Measurements from ENCODE around the gene VPS37C. TPM values are rescaled to one million over a fixed set of nuclear protein-coding genes. Genes with fewer than 3 reads are reported as not detected.
"Not testable (repeated sequence)": the region's sequence is repeated elsewhere in the genome, so short reads cannot be mapped to it uniquely, and the experiment has no call there.

VPS37C gene
- total RNA-seq, 4 donors from 2014 or later: 28.9 to 56.9 (median 40.3) TPM

- no peaks in the 10 kb centered on the region for H3K36me3 ChIP-seq
- H3K27ac ChIP-seq: no peak overlapping the region
- H3K4me3 ChIP-seq: no peak overlapping the region
- H3K27me3 ChIP-seq: no peaks in the 10 kb centered on the region
- H3K4me1 ChIP-seq: no peaks in the 10 kb centered on the region
- no peak for DNase-seq
- TF ChIP-seq CTCF (IDR thresholded peaks at IDR 0.05): no peak
- no peak for TF ChIP-seq POLR2A (IDR thresholded peaks at IDR 0.05)
- no peaks in the 10 kb centered on the region for H3K9me3 ChIP-seq
Measured at GRCh38 chr11:61171907-61172306, 10.7 kb upstream of the VPS37C start.

GRCh38 chr11:61170566-61170965, 9.3 kb upstream of the VPS37C start:
- no peaks in the 10 kb centered on the region for H3K4me1 ChIP-seq
- no peaks in the 10 kb centered on the region for H3K27me3 ChIP-seq
- DNase-seq: no peak
- TF ChIP-seq POLR2A (IDR thresholded peaks at IDR 0.05) (no peak), CTCF (IDR thresholded peaks at IDR 0.05) (no peak)
- H3K9me3 ChIP-seq: no peaks in the 10 kb centered on the region
- no peaks in the 10 kb centered on the region for H3K36me3 ChIP-seq
- H3K4me3 ChIP-seq: no peak overlapping the region
- no peak overlapping the region for H3K27ac ChIP-seq

- TF ChIP-seq POLR2A (IDR thresholded peaks at IDR 0.05) (no peak), CTCF (IDR thresholded peaks at IDR 0.05) (no peak)
- Histone ChIP-seq H3K4me1 (no peaks in the 10 kb centered on the region), H3K27me3 (no peaks in the 10 kb centered on the region), H3K9me3 (no peaks in the 10 kb centered on the region), H3K27ac (no peak overlapping the region), H3K36me3 (no peaks in the 10 kb centered on the region), H3K4me3 (no peak overlapping the region)
- no peak for DNase-seq
Measured at GRCh38 chr11:61168800-61169199, 7.6 kb upstream of the VPS37C start.

- no peaks in the 10 kb centered on the region for H3K4me1 ChIP-seq
- peak in 1 of 3 donors; percentile 11 for DNase-seq
- no peak overlapping the region for H3K27ac ChIP-seq
- TF ChIP-seq CTCF (IDR thresholded peaks at IDR 0.05) (no peak), POLR2A (IDR thresholded peaks at IDR 0.05) (no peak)
- H3K4me3 ChIP-seq: no peak overlapping the region
- no peaks in the 10 kb centered on the region for H3K27me3 ChIP-seq
- no peaks in the 10 kb centered on the region for H3K36me3 ChIP-seq
- no peaks in the 10 kb centered on the region for H3K9me3 ChIP-seq
Measured at GRCh38 chr11:61168042-61168688, 6.9 kb upstream of the VPS37C start.

GRCh38 chr11:61166331-61166730, 5.1 kb upstream of the VPS37C start:
- not testable (repeated sequence) for H3K4me3 ChIP-seq, H3K4me1 ChIP-seq, H3K27ac ChIP-seq, H3K36me3 ChIP-seq, H3K9me3 ChIP-seq, H3K27me3 ChIP-seq
- DNase-seq: peak in 1 of 3 donors; percentile 21

- H3K27me3 ChIP-seq, DNase-seq, H3K27ac ChIP-seq, H3K4me1 ChIP-seq, H3K9me3 ChIP-seq, H3K4me3 ChIP-seq, H3K36me3 ChIP-seq: not testable (repeated sequence)
Measured at GRCh38 chr11:61165785-61166184, 4.6 kb upstream of the VPS37C start.
